H1 (cell line): ENCODE data around the gene ACSF3. TPM values are rescaled to one million over a fixed set of nuclear protein-coding genes. Genes with fewer than 3 reads are reported as not detected.
A peak's percentile ranks its signal among the peaks of the same experiment; 100 is the strongest.

ENCODE experiments used
- CTCF ChIA-PET: fragments of 300-600 bp; sonication (Branson Sonifier 250); formaldehyde crosslinking; loops from one replicate; lab custom pipeline; 2021; ENCODE audit not compliant: partially characterized antibody; lab: Charles Lee
- POLR2A ChIA-PET: fragments of 300-600 bp; sonication (Branson Sonifier 250); formaldehyde crosslinking; loops from one replicate; lab custom pipeline; 2021; ENCODE audit warnings: inconsistent platforms; ENCODE audit not compliant: partially characterized antibody; lab: Charles Lee
- DNase-seq, 2 experiments: peaks; one replicate each; pipeline versions ENCODE4 v3.0.0 to v3.0.0-alpha.2; 2010 to 2022; ENCODE audit warnings: low spot score in 2 of 2, low read depth in 1 of 2, mixed read lengths in 1 of 2
- FAIRE-seq: peaks from 2 replicates; lab custom pipeline; 2011; peaks lifted over from hg19 to GRCh38; lab: Jason Lieb, UNC
- H2AFZ ChIP-seq: 2 replicates; pipeline ENCODE4 v1.8.1; 2012; ENCODE audit warnings: low read length, inconsistent platforms
- H2AK5ac ChIP-seq: 2 replicates; pipeline ENCODE4 v1.6.1; 2013; ENCODE audit warnings: low read depth, low read length
- H2BK120ac ChIP-seq: replicated peaks from 2 replicates; pipeline ENCODE3; 2013; ENCODE audit warnings: low read depth, low read length, inconsistent platforms
- H2BK12ac ChIP-seq: 2 replicates; pipeline ENCODE4 v1.6.1; 2013; ENCODE audit warnings: low read depth, low read length
- H2BK15ac ChIP-seq: 2 replicates; pipeline ENCODE4 v1.6.1; 2013; ENCODE audit warnings: low read length
- H2BK20ac ChIP-seq: 2 replicates; pipeline ENCODE4 v1.6.1; 2013; ENCODE audit warnings: low read length
- H2BK5ac ChIP-seq: 2 replicates; pipeline ENCODE4 v1.6.1; 2013; ENCODE audit warnings: low read depth, low read length
- H3K14ac ChIP-seq: 2 replicates; pipeline ENCODE4 v1.6.1; 2013; ENCODE audit warnings: inconsistent platforms; ENCODE audit not compliant: insufficient read length
- H3K18ac ChIP-seq: 2 replicates; pipeline ENCODE4 v1.6.1; 2013; ENCODE audit warnings: low read length; ENCODE audit errors: extremely low read depth
- H3K23ac ChIP-seq: 2 replicates; pipeline ENCODE4 v1.6.1; 2013; ENCODE audit warnings: inconsistent platforms; ENCODE audit not compliant: insufficient read length
- H3K23me2 ChIP-seq: 2 replicates; pipeline ENCODE4 v1.6.1; 2013; ENCODE audit warnings: low read depth, low read length
- H3K27ac ChIP-seq: 2 replicates; pipeline ENCODE4 v1.6.1; 2011; ENCODE audit warnings: low read depth, low read length, inconsistent platforms
- H3K27me3 ChIP-seq, 4 experiments: replicated peaks in 1 of 4; 1 replicate in 1 of 4; 2 replicates in 3 of 4; pipeline versions ENCODE4 v1.6.1 to v1.8.1; 2011 to 2013; ENCODE audit warnings: low read length in 3 of 4, mild to moderate bottlenecking in 3 of 4, inconsistent platforms in 2 of 4, mixed read lengths in 2 of 4, moderate library complexity in 1 of 4; ENCODE audit not compliant: control insufficient read depth in 3 of 4, insufficient read depth in 3 of 4; ENCODE audit errors: extremely low read depth in 1 of 4
- H3K36me3 ChIP-seq, 4 experiments: 2 replicates each; pipeline versions ENCODE4 v1.6.1 to v1.8.1; 2011 to 2013; ENCODE audit warnings: mild to moderate bottlenecking in 4 of 4, low read length in 3 of 4, moderate library complexity in 2 of 4, control low read depth in 1 of 4, inconsistent platforms in 1 of 4; ENCODE audit not compliant: insufficient read depth in 4 of 4, control insufficient read depth in 2 of 4
- H3K4ac ChIP-seq: replicated peaks from 2 replicates; pipeline ENCODE3; 2013; ENCODE audit warnings: low read length, low read depth, mixed read lengths, inconsistent platforms; ENCODE audit not compliant: insufficient read length
- H3K4me1 ChIP-seq, 4 experiments: replicated peaks in 1 of 4; 1 replicate in 1 of 4; 2 replicates in 3 of 4; pipeline versions ENCODE4 v1.6.1 to v1.8.1; 2011 to 2013; ENCODE audit warnings: low read length in 3 of 4, inconsistent platforms in 2 of 4, mixed read lengths in 1 of 4; ENCODE audit not compliant: insufficient read depth in 4 of 4, control insufficient read depth in 3 of 4
- H3K4me2 ChIP-seq, 2 experiments: 2 replicates each; pipeline versions ENCODE4 v1.6.1 to v1.8.1; 2011 to 2013; ENCODE audit warnings: low read depth in 2 of 2, low read length in 2 of 2, control low read depth in 1 of 2, inconsistent platforms in 1 of 2, mild to moderate bottlenecking in 1 of 2; ENCODE audit not compliant: insufficient read depth in 1 of 2
- H3K4me3 ChIP-seq, 4 experiments: fragments of 200-600, 300-600 bp in 1 of 4; sonication (generic), shearing (Covaris generic), sonication (Bioruptor Twin) in 1 of 4; 2 replicates each; pipeline versions ENCODE4 v1.5.1 to v1.8.1; 2011 to 2016; ENCODE audit warnings: low read length in 4 of 4, low read depth in 3 of 4, control low read depth in 2 of 4, inconsistent platforms in 2 of 4, mild to moderate bottlenecking in 2 of 4, mixed read lengths in 1 of 4, moderate library complexity in 1 of 4; ENCODE audit not compliant: insufficient read depth in 2 of 4; ENCODE audit errors: extremely low read depth in 1 of 4
- H3K56ac ChIP-seq: replicated peaks from 2 replicates; pipeline ENCODE3; 2013; ENCODE audit warnings: low read depth, mild to moderate bottlenecking, mixed read lengths, low read length, inconsistent platforms; ENCODE audit not compliant: insufficient read length
- H3K79me1 ChIP-seq: 2 replicates; pipeline ENCODE4 v1.6.1; 2013; ENCODE audit warnings: low read depth, low read length, control low read depth
- H3K79me2 ChIP-seq, 2 experiments: 2 replicates each; pipeline versions ENCODE4 v1.6.1 to v1.8.1; 2012 to 2013; ENCODE audit warnings: low read length in 2 of 2, mild to moderate bottlenecking in 2 of 2, inconsistent platforms in 1 of 2; ENCODE audit not compliant: insufficient read depth in 2 of 2, control insufficient read depth in 1 of 2
- H3K9ac ChIP-seq, 4 experiments: replicated peaks in 1 of 4; 1 replicate in 1 of 4; 2 replicates in 3 of 4; pipeline versions ENCODE4 v1.6.1 to v1.8.1; 2011 to 2013; ENCODE audit warnings: low read depth in 3 of 4, low read length in 3 of 4, control low read depth in 2 of 4, mild to moderate bottlenecking in 2 of 4, moderate library complexity in 2 of 4, inconsistent platforms in 1 of 4; ENCODE audit errors: extremely low read depth in 1 of 4
- H3K9me3 ChIP-seq, 2 experiments: 2 replicates each; pipeline versions ENCODE4 v1.6.1 to v1.8.1; 2012 to 2013; ENCODE audit warnings: mild to moderate bottlenecking in 2 of 2, moderate library complexity in 2 of 2, control low read depth in 1 of 2, inconsistent platforms in 1 of 2, low read depth in 1 of 2, low read length in 1 of 2, mixed read lengths in 1 of 2; ENCODE audit not compliant: insufficient read depth in 2 of 2
- H4K20me1 ChIP-seq, 2 experiments: replicated peaks in 1 of 2; 2 replicates each; pipeline versions ENCODE3 to v1.8.1; 2011 to 2013; ENCODE audit warnings: inconsistent platforms in 2 of 2, low read length in 2 of 2, mild to moderate bottlenecking in 1 of 2; ENCODE audit not compliant: insufficient read depth in 2 of 2, control insufficient read depth in 1 of 2
- H4K5ac ChIP-seq: 2 replicates; pipeline ENCODE4 v1.6.1; 2013; ENCODE audit warnings: low read length, low read depth, mixed read lengths, inconsistent platforms; ENCODE audit not compliant: insufficient read length
- H4K8ac ChIP-seq: 2 replicates; pipeline ENCODE4 v1.8.0; 2013; ENCODE audit warnings: mild to moderate bottlenecking, moderate library complexity, low read length, inconsistent platforms; ENCODE audit not compliant: insufficient read depth; ENCODE audit errors: extremely low read depth
- H4K91ac ChIP-seq: replicated peaks from 2 replicates; pipeline ENCODE3; 2013; ENCODE audit warnings: low read length, mixed read lengths, inconsistent platforms; ENCODE audit not compliant: insufficient read length
- ATF3 ChIP-seq: IDR thresholded peaks from 2 replicates; pipeline ENCODE4 v1.6.1; 2011; ENCODE audit warnings: low read depth, mild to moderate bottlenecking, low read length; ENCODE audit not compliant: insufficient read depth
- BRCA1 ChIP-seq: IDR thresholded peaks from 2 replicates; pipeline ENCODE4 v1.6.1; 2012; ENCODE audit warnings: low read depth, low read length, improper control_type of control experiment
- JUND ChIP-seq: IDR thresholded peaks from 2 replicates; pipeline ENCODE4 v1.6.1; 2011; ENCODE audit warnings: mild to moderate bottlenecking, improper control_type of control experiment, low read length
- MAFK ChIP-seq: IDR thresholded peaks from 2 replicates; pipeline ENCODE4 v1.6.1; 2012; ENCODE audit warnings: low read depth, mild to moderate bottlenecking, improper control_type of control experiment, low read length
- NRF1 ChIP-seq: IDR thresholded peaks from 2 replicates; pipeline ENCODE4 v1.6.1; 2011; ENCODE audit warnings: mild to moderate bottlenecking, low read depth, low read length, improper control_type of control experiment
- PHF8 ChIP-seq: fragments of 200-600 bp; sonication (generic); conservative IDR thresholded peaks from 2 replicates; pipeline ENCODE4 v1.7.1; 2012; ENCODE audit warnings: low read depth, mild to moderate bottlenecking, inconsistent platforms, low read length, moderate library complexity
- RBBP5 ChIP-seq: IDR thresholded peaks from 2 replicates; pipeline ENCODE4 v1.7.1; 2012; ENCODE audit warnings: low read depth, mild to moderate bottlenecking, inconsistent platforms, low read length, moderate library complexity, borderline replicate concordance
- RXRA ChIP-seq: IDR thresholded peaks from 2 replicates; pipeline ENCODE4 v1.6.1; 2011; ENCODE audit warnings: low read depth, mild to moderate bottlenecking, low read length, moderate library complexity; ENCODE audit not compliant: insufficient read depth
- TEAD4 ChIP-seq: IDR thresholded peaks from 2 replicates; pipeline ENCODE4 v1.6.1; 2012; ENCODE audit warnings: low read depth, low read length, inconsistent platforms, mixed read lengths
- YY1 ChIP-seq: IDR thresholded peaks from 2 replicates; pipeline ENCODE4 v1.6.1; 2011; ENCODE audit warnings: low read depth, mild to moderate bottlenecking, low read length
- WGBS, 2 experiments: shearing (Covaris generic) in 1 of 2; methylation state at CpG; one replicate each; pipeline versions ENCODE4 v1.1.6 to v1.1.7; 2013 to 2015; ENCODE audit warnings: low lambda C conversion rate in 2 of 2, mixed read lengths in 2 of 2, inconsistent platforms in 1 of 2, low coverage in 1 of 2, missing lambda C conversion rate in 1 of 2; ENCODE audit not compliant: insufficient replicate concordance in 2 of 2, insufficient coverage in 1 of 2, insufficient read length in 1 of 2; ENCODE audit errors: extremely low coverage in 1 of 2, missing lambda C conversion rate in 1 of 2; 5-methylcytosine and 5-hydroxymethylcytosine counted together
- polyA plus RNA-seq, 7 experiments: library from polyadenylated mRNA; depleted of rRNA in 3 of 7; stranded (reverse) in 5 of 7; unstranded in 2 of 7; fragments of >200 nt in 5 of 7; fragments of 200-250 nt in 2 of 7; gene quantifications; 1 replicate in 5 of 7; 2 replicates in 1 of 7; 4 replicates in 1 of 7; pipeline versions ENCODE4 v1.2.1 to v1.2.3, GENCODE V29; 2011 to 2013; ENCODE audit warnings: missing spikeins in 2 of 7, mixed read lengths in 2 of 7
- total RNA-seq: library from RNA; stranded (reverse); fragmentation: NEBNext Ultra II Directional; extraction: Animal tissue kit (Norgen Biotek cat#: 25700); gene quantifications from 2 replicates; pipeline ENCODE4 v1.2.1, GENCODE V29; 2021

Gene ACSF3
- total and polyA plus RNA-seq, 2 of the 8 experiments (the other 6 are each of a cell fraction or from before 2014, with no cell fraction given): 15.6 to 22.9 TPM

- 0 out of 2 replicates have a peak overlapping the region, but pooled peaks have one; percentile 6 for H2AK5ac ChIP-seq
- H3K56ac ChIP-seq: no peak overlapping the region
- 91% methylated on average over 21 of the region's 28 CpGs; no CpG with 5 or more reads in 1 of the 2 experiments for WGBS, 2 experiments
- no peaks in the 10 kb centered on the region for H3K36me3 ChIP-seq
- H2BK120ac ChIP-seq: no peak overlapping the region
- DNase-seq (peak in 1 of 2 experiments; percentile 45), FAIRE-seq (no peak)
- H2AFZ ChIP-seq: no peak overlapping the region
- H4K91ac ChIP-seq: no peak overlapping the region
- no peak overlapping the region for H3K23ac ChIP-seq
- peaks cover 0 to 12% (median 8%) of the 10 kb centered on the region in 4 experiments; a peak in 5 of 7 replicates for H3K4me1 ChIP-seq
- H3K79me2 ChIP-seq: no peaks in the 10 kb centered on the region
- no peak overlapping the region for H4K5ac ChIP-seq
- no peak overlapping the region for H2BK12ac ChIP-seq
- H3K27me3 ChIP-seq: peaks cover 11 to 35% (median 26%) of the 10 kb centered on the region in 4 experiments
- no peak overlapping the region for H3K9ac ChIP-seq
- no peak overlapping the region for H3K18ac ChIP-seq
- peaks cover 2 to 7% of the 10 kb centered on the region in 2 experiments for H4K20me1 ChIP-seq
- H3K27ac ChIP-seq: no peak overlapping the region
- peaks cover 10% of the 10 kb centered on the region; the same call in 1 of the 2 replicates for H3K23me2 ChIP-seq
- H3K4me2 ChIP-seq: no peak overlapping the region
- no peak overlapping the region for H2BK5ac ChIP-seq
- no peak overlapping the region for H2BK15ac ChIP-seq
- H3K14ac ChIP-seq: no peak overlapping the region
- ChIA-PET CTCF (interaction anchor here (0.7 to 1.9 kb wide), 5 partner anchors 12 to 280 kb away, joined by 3 to 6 read pairs (median 4); partner anchors contain the start of gene CDH15), POLR2A (interaction anchor here (1.4 to 3.1 kb wide), 2 partner anchors 24 to 389 kb away, joined by 4 to 13 read pairs; no protein-coding TSS in a partner anchor)
- H3K79me1 ChIP-seq: no peaks in the 10 kb centered on the region
- H4K8ac ChIP-seq: no peak overlapping the region
- H2BK20ac ChIP-seq: no peak overlapping the region
- no peaks in the 10 kb centered on the region for H3K9me3 ChIP-seq
- no peak overlapping the region for H3K4me3 ChIP-seq
- H3K4ac ChIP-seq: no peak overlapping the region
- no peak for TF ChIP-seq PHF8
- no peak for TF ChIP-seq NRF1
- no peak for TF ChIP-seq ATF3
- no peak for TF ChIP-seq YY1
- no peak for TF ChIP-seq JUND
- TF ChIP-seq BRCA1: no peak
- TF ChIP-seq RXRA: no peak
- TF ChIP-seq RBBP5: no peak
- TF ChIP-seq TEAD4: no peak
- TF ChIP-seq MAFK: no peak
These were observed 105.0 kb downstream of the ACSF3 start for GRCh38 chr16:89198417-89199240.
